MV-4-11 (cell line): ENCODE measurements around the gene ARID3B.
"Not testable (repeated sequence)": the region's sequence is repeated elsewhere in the genome, so short reads cannot be mapped to it uniquely, and the experiment has no call there.

Experiments used
- DNase-seq: peaks from one replicate; lab custom pipeline; 2025; lab: John Stamatoyannopoulos, UW

The ARID3B gene

DNA sequence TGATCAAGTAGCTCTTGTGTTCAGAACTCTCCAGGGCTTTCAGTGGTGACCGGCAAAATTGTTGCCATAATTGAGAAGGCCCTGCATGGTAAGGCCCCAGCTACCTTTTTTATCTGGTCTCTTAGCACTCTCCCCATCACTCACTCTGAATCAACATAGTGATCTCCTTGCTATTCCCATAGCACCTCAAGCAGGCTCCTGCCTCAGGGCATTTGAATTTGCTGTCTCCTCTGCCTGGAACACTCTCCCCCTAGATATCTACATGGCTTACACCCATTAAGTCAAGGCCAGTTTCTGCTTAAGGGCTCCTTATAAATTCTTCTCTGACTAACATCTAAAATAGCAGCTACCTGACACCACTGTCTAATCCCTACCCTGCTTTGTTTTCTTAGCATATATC is 3.3 kb upstream of the ARID3B start:
- no peak for DNase-seq

DNA sequence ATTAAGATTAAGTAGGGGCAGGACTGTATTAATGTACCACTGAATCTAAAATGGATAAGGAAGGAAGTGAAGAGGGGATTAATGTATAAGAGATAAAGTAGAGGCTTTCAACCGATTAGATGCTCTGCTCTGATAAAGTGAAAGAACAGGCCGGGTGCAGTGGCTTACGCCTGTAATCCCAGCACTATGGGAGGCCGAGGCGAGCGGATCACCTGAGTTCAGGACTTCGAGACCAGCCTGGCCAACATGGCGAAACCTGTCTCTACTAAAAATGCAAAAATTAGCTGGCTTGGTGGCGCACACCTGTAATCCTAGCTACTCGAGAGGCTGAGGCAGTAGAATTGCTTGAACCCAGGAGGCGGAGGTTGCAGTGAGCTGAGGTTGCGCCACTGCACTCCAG is 1.5 kb upstream of the ARID3B start:
- not testable (repeated sequence) for DNase-seq

DNA sequence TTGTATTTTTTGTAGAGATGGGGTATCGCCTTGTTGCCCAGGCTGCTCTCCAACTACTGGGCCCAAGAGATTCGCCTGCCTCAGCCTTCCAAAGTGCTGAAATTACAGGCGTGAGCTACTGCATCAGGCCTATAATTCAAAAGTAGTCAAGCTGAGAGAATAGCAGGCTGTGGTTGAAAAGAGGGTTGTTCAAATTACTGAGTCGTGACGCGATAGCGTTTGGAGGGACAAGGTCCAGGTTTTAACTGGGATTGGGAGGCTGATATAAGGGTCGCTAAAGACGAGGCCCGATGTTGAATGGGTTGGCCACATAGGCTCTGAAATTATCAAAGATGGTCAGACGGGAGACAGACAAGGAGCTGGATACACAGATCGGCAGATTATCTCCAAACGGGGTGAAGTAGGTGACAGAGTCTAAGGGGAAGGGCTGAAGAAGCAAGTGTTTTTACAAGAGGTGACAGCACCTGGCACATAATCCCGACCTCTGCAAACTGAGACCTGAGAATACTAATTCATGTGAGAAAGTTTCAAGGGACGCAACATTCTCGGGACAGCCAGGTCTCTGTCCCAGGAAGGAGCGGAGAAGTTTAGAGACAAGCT is 759 bp upstream of the ARID3B start:
- peak; percentile 14 for DNase-seq

DNA sequence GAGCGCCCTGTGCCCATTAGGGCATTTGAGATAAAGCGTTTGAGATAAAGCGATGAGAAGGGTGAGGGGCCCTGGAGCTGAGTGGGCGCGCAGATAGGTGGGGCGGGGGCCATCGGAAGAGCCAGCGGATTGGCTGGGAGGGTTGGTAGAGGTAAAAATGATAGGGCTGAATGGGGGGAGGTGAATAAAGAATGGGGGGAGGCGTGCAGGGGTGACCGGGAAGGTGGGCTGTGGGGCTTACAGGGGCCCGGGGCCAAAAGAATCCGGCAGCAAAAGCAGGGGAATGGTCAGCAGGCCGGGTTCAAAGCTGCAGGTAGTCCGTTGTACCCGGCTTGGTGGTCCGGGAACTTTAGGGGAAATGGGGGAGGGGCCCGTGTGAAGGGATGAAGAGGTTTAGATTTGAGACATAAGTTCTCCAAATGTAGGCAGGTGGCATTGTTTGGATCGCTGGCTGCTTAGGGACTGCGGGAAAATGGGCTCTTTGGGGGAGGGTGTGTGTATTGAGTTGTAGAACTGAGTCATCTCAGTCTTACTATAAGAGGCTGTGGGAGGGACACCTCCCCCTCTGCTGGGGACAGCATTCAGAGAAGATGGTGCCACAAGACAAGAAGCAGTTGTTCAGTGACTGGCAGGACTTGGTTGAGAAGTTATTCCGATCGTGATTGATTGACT is 610 bp downstream of the ARID3B start:
- DNase-seq: peak; percentile 80

DNA sequence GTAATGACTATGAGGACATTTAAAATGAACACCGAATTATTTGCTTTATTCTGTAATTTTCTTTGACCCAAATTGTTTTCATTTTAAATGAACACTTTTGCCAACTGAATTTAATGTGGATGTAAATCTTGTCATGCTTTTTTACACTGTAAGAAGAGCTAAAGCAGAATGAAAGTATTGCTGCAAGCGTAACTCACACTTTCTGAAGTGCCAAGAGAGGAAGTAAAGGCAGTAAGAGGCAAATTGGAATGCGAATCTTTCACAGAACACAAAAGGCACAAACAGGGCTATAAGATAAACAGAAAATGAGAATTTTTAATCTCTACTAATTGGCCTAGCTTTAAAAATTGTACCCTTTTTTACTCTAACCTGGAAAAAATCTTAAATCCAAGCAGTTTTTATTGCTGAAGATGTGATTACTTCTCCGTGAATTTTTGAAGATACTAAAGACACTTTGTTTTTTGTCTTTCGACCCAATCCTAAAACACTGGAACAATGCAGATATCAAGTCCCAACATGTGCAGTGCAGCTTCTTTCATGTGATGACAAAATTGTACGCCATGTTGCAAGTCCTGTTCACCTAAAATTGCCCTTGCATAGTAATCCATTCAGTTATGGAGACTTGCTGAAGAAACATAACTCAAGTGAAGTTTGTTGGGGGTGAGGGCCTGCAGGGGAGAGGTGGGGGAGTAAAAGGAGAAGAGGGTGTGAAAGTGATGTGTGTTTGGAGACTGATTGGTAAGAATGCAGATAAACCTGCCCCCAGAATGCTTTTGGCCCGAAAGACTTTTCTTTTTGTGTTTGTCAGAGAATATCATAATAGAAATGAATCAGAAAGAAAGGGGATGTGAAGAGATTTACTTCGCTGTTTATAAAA is 1.4 kb downstream of the ARID3B start:
- DNase-seq: no peak

DNA sequence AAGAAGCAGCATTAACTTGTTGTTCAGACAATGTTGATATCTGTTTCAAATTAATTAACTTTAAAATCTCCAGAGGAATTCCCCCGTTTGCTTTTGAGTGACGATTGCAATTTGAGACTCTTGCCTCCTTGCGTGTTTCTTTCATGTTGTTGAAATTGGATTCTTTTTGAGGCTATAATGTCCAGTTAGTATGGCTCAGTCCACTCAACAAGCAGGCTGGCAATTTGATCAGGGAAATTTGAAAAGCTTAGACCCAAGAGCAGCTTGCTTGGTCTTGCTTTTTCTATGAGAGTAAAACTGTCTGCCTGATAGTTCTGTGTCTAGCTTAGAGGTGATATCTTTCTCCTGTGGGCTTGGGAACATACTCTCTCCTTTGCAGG is 2.0 kb downstream of the ARID3B start:
- DNase-seq: no peak

DNA sequence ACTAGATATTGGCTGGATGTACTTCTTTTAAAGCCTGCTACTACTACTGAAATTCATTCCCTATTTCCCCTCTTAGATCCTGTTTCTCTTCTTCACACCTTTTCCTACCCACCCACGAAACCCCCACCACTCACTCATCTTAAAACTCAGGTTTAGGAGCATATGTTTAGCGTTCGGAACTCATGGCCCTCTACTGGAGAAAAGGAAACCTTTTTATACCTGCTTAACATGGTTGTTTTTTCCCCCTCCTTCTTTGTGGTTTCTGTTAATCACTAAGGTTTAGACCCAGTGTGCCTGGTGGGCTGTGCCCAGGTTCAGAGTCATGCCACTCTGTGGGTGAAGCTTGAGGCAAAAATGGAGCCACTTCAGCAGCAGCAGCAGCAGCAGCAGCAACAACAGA is 2.6 kb downstream of the ARID3B start:
- DNase-seq: no peak

DNA sequence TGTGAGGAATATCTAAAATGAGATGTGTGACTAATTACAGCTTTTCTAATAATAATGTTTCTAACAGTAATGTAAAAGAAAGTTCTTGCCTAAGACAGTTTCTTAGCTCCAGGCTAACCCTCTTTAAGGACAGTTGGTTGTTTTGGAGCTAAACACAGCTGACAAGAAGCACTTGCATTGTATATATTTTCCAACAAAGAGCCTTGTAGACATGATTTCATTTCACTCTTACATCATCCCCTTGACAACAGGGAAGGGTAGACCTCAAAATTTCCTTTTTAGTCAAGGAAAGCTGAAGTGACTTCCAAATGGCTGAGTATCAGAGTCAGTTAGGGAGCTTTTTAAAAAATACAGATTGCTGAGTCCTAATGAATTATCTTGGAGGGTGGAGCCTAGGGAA is 4.1 kb downstream of the ARID3B start:
- peak; percentile 54 for DNase-seq

DNA sequence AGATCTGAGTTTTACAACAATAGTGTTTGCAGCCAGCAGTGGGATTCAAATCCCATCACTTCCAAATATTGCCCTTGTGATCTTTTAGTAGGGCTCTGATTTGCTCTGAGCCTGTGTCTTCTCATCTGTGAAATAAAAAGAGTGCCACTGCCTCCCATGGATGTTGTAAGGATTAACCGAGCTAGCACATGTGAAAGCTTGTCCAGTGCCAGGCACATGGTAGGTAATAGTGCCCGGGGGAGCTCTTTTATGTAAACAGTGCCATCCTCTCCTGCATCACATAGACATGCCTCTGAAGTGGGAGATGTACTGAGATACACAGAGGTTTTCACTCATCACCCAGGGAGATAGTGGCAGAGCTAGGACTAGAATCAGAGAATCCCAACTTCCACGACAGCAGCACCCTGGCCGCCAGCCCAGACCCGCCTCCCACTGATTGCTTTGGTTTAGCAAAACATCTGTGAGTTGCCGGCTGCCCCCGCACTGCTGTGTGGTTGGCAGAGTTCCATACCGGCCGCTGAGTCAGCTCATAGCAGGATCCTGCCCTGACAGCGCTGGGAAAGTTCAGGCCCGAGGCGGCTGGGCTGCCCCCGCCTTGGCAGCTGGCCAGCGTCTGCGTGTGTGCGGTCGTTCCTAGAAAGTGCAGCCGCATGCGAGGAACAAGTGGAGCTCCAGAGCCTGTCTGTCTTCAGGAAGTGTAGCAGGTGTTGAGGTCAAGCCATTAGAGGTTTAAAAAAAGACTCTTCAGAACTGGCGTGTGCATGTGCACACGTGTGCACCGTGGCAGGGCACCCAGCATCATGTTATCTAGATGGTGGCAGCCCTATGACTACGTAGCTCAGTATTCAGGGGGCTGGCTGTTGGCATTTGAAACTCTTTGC is 5.0 kb downstream of the ARID3B start:
- DNase-seq: peak; percentile 100

DNA sequence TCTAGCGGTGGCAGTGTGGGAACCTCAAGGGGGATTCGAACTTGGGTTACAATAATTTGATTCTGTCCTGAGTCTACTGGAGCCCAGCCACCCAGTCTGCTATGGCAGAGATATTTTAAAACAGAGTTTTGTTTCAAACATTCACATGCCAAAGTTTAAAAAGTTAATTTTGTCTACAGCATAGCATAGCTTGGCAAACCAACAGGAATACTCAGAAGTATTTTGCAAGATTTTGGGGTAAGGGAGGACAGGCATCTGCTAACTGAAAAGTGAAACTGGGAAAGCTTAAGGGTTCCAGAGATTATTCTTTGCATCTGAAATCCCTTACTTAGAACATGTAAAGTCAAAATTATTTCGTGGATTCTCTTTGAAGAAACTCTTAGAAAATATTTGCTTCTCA is 6.6 kb downstream of the ARID3B start:
- peak; percentile 38 for DNase-seq

DNA sequence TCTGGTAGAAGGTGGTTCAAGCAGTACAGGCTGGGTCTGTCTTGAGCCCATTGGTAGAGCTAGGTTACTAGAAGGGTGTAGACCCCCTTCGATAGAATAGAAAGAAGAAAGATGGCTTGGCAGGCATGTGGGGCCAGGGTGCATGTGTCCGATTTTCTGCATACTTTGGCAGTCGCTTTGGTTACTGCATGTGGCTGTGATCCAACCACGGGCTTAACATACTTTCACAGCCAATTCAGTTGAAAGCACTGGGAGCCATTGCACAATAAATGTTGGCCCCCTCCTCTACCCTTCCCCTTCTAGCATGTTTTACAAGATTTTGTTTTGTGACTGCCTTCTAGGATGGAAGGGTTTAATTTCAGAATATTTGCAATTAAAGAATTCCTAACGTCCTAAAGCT is 7.2 kb downstream of the ARID3B start:
- peak; percentile 56 for DNase-seq

DNA sequence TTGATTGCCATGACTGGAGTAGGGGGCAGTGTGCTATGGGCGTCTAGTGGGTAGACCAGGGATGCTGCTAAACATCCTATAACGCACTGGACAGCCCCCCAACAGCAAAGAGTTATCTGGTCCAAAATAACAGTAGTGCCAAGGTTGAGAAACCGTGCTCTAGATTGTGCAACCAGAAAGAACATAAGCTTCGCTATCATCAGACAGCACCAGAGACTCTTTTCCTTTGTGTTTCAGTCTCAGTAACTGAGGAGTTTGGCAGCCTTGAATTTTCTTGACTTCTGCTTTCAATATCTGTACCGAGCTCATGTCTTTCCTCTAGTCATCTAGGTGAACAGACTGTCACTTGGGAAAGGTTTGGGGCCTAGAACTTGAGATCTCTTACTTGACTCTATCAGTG is 8.8 kb downstream of the ARID3B start:
- peak; percentile 92 for DNase-seq

DNA sequence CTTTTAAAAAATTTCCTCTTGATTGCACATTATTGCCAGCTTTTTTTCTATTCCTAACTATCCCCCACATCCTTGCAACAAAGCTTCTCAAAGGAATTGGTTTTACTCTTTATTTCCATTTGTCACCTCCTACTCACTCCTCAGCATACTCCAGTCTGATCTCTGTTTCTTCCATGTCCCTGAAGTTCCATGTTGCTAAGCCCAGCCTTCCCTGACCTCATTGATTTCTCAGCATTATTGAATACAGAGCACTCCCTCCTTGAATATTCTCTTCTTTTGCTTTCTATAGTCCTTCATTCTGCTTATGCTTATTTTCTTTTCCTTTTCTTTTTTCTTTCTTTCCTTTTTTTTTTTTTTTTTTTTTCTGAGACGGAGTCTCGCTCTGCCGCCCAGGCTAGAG is 10.7 kb downstream of the ARID3B start:
- no peak for DNase-seq

DNA sequence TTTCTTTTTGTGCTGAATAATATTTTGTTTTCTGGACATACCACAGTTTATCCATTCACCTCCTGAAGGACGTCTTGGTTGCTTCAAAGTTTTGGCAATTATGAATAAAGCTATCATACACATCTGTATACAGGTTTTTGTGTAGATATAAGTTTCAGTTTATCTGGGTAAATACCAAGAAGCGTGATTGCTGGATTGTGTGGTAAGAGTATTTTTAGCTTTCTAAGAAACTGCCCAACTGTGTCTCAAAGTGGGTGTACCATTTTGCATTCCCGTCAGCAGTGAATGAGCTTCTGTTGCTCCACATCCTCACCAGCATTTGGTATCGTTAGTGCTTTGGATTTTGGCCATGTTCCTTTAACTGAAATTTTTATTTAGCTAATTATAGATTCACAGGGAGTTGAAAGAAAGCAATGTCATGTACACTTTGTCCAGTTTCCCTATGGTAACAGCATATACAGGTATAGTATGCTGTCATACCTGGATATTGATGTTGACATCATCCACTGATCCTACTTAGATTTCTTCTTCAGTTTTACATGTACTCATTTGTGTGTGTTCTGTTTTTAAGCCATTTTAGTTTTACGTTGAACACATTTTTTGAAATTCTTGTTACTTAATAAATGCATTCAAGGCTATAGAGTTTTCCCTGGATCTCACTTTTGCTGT is 11.9 kb downstream of the ARID3B start:
- peak; percentile 95 for DNase-seq

DNA sequence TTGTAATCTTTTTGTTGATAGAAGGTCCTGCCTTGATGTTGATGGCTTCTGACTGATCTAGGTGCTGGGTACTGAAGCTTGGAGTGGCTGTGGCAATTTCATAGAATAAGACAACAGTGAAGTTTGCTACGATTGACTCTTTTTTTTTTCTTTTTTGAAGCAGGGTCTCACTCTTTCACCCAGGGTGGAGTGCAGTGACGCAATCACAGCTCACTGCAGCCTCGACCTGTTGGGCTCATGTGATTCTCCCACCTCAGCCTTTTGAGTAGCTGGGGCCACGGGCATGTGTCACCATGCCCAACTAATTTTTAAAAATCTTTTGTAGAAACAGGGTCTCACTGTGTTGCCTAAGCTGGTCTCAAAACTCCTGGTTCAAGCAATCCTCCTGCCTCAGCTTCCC is 14.2 kb downstream of the ARID3B start:
- no peak for DNase-seq

DNA sequence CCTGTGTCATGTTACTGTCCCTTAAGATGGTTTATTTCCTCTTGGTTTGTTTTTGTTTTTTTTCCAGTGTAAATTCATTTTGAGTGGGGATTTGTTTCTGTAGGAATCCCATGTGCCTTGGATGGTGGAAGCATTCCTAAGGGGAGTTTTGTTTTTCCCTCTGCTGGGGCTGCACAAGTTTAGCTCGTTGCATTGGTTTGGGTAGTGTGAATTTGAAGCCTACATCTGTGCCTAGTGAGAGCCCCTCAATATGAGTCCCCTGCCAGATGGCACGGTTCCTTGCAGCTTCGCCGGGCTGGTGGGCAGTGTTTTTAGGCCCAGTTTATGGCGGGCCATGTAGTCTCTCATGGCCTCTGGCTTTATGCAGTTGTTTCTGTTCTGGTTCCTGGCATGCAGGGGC is 17.7 kb downstream of the ARID3B start:
- no peak for DNase-seq

DNA sequence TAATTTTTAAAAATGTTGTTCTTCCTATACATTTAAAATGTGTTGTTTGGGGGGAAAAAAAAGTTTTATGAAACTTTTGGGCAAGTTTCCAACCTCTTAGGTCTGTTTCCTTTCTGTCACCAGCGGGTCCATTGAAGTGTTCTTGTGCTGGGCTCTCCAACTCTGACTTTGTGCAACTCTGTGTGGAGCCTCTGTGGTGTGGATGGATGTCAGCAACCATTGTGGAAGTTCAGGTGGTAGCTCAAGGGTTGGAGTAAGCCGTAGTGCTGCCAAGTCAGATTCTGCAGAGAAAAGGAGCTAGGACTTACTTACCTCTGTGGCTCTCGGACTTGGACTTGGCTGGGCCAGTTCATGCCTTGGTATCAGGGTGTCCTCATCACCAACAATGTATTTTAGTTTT is 22.4 kb downstream of the ARID3B start:
- no peak for DNase-seq

DNA sequence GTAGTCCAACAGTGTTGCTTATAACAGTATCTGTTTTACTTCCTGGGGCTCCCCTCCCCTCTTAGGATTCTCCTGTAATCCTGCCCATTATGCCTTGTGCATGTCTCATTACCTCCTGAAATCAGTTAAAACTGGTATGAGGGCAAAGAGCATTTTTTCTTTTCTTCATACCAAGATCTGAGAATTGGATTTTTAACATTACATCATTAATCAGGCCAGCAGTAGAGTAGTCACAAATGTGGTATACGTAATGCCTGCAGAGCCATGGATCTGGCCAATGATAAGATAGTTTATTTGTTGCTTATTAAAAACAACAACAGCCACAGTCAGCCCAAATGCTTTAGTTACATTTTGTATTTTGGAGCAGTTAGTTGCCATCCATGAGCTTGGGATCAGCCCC is 23.2 kb downstream of the ARID3B start:
- DNase-seq: no peak

DNA sequence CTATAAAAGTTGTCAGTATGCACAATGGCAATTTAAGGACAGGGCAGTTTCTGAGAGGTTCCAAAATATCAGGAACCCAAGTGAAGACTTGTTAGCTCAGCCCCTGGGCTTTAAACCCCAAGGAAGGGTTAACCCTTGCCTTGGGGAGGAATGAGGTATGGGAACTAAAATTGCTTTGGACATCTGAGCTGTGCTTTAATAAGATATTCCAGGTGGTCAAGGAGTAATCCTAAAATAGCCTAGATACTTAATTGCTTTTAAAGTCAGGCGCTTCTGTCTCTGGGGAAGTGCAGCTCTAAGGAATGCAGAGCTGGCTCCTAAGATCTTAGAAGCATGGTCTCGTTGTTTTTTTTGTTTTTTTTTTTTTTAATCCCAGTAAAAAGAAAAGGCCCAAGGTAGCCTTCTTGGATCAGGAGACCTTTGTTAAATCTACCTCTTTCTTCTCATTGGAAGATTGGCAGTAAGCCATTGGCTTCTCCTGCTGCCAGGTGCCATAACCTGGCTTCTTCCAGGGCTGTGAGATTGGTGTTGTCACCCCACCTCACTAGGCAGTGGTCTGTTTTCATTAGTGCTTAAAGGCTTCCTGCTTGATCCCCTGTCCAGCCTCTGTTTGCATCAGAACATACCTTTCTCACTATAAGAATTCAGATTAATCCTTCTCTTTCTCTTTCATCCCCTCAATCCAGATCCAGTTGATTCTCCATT is 24.5 kb downstream of the ARID3B start:
- no peak for DNase-seq

DNA sequence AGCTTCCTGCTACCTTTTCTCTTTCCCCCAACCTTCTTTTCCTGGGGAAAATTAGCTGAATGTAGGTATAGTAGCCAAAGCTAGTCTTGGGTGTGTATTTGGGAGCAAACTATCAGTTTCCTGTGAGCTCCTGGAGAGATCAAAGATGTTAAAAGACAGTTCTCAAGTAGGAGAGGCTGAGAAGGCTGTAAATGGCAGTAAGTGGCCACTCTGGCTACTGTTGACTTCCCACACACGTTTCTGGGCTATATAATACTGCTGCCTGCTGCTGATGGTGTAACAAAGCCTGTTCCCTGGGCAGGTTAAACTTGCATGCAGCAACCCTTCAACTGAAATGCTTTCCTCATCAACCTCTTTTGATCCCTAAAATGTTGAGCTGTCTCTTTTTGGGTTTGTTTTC is 27.6 kb downstream of the ARID3B start:
- no peak for DNase-seq

DNA sequence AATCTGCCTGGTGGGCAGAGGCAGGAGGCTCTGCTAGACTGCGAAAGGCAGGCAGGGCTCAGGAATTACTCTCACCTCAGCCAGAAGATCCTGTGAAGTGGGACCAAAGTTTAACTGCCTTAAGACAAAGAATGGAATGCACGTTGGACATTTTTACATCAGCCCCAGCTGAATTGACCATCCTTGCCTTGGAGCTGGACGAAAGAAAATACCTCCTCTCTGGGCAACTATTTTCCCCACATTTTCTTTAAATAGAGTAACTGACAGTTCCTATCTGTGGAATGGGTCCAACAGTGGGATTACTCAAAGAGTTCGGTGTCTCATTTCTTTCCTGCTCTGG is 28.7 kb downstream of the ARID3B start:
- no peak for DNase-seq
